ENCODE results near the gene MCTP1.

The MCTP1 gene

GRCh38 chr5:94776167-94776566 is 508.7 kb downstream of the MCTP1 start:
- DNase-seq (ENCODE audit: low spot score): no peak

DNA sequence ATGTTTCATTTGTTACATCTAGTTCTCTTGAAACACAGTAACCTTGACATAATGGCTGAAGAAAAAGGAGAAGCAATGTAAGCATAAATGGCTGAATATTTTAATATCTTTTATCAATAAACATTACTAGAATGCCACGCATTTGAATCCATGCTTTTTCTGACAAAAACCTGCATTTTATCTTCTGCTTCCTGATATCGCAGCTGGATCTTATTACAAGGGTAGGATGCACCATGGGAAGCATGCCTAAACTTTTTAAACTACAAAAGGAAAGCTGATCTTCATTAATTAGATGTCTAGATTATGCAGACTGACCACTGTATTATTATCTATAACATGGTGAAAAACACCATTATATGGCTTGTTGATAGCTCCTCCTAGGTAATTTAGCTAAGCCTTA is 509.8 kb downstream of the MCTP1 start:
- no peak for FAIRE-seq

More at GRCh38 chr5:94776167-94776566, 508.7 kb downstream of the MCTP1 start:
- no peak for FAIRE-seq

GRCh38 chr5:94771742-94772141 is 513.2 kb downstream of the MCTP1 start:
- FAIRE-seq (no peak), DNase-seq (ENCODE audit: low spot score) (no peak)

More for the DNA sequence above, 509.8 kb downstream of the MCTP1 start:
- no peak for DNase-seq (ENCODE audit: low spot score)

DNA sequence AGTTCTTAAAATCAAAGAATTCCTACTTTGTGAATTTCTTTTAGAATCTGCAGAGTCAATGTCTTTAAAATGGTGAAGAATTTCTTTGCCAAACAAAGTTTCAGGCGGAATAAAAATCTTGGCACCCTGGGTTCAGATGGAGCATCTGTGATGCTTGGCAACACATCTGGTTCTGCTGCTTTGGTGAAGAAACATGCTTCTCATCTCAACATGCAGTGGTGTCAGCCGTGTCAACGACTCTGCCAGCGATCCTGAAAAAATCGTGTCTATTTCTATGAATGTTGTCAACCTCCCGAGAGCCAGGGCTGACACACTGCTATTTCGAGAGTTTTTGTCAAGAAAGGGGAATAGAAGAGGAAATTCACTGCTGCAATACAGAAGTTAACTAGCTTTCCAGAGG is 514.9 kb downstream of the MCTP1 start:
- FAIRE-seq: no peak
- no peak for DNase-seq (ENCODE audit: low spot score)

DNA sequence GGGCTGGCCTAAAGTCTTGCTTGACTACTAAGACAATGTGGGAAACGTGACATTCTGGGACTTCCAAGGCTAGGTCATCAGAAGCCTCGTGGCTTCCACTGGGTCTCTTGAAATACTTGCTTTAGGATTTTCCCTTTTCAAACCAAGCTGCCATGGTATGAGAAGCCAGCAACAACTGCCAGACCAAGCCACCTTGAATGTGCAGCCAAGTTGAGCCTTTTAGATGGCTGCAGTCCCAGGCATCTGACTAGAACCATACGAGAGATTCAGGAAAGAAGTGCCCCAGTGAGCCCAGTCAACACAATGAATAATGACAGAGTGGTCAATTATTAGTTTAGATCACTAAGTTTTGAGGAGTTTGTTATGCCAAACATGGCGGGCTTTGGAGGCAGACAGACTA is 523.1 kb downstream of the MCTP1 start:
- DNase-seq (ENCODE audit: low spot score): no peak
- FAIRE-seq: no peak

DNA sequence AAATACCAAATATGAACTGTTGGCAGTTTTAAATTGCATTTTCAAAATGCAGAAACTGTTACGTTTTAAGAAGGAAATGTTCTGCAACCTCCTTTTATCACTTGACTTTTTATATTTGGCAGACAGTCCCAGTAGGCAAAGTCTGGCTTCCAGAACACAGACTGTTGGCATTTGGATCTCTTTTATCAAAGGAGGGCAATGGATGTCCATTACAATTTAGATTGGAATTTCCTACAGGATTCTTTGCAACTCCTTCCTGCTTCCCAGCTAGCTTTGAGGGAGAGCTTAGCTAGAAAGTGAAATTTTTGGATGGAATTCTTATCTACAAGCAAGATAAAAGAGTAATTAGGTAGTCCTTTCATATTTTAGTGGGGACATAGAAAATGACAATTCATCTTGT is 523.8 kb downstream of the MCTP1 start:
- no peak for FAIRE-seq
- no peak for DNase-seq (ENCODE audit: low spot score)

- DNase-seq (ENCODE audit: low spot score) (no peak), FAIRE-seq (no peak)
Observed at GRCh38 chr5:94759961-94760360, 524.9 kb downstream of the MCTP1 start.

DNA sequence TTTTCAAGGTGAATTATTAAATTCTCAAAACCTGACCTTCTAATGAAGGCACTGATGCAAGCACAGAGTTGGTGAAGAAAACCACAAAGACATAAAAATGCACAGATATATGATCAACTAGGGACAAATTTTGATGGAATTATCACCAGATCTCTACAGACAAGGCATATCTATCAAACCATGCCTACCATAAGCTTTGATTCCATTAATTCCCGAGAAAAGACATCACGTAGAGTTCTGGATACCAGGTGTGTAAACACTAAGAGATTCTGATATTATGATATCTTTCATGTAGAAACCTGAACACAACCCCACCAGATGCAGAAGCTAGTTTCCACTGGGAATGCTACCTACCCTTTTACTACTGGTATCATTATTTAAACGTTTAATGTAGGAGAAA is 525.9 kb downstream of the MCTP1 start:
- FAIRE-seq: no peak
- DNase-seq (ENCODE audit: low spot score): no peak

DNA sequence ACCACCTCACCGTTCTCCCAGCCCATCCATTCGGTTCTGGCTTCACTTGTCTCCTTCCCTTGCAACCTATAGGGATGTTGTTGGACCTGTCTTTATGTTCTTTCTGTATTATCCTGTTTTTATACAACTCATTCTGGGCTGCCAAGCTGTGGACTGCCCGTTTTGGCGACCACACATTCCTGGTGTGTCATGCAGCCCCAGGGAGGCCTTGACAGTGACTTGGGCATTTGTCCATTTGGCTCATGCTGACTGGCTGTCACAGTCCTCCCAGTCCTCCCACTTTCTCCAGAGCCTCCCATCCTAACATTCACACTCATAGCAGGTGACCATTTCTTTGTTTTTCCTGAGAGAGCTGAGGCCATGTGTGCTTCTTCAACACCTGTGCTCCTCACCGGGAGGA is 530.1 kb downstream of the MCTP1 start:
- FAIRE-seq (no peak), DNase-seq (ENCODE audit: low spot score) (no peak)

DNA sequence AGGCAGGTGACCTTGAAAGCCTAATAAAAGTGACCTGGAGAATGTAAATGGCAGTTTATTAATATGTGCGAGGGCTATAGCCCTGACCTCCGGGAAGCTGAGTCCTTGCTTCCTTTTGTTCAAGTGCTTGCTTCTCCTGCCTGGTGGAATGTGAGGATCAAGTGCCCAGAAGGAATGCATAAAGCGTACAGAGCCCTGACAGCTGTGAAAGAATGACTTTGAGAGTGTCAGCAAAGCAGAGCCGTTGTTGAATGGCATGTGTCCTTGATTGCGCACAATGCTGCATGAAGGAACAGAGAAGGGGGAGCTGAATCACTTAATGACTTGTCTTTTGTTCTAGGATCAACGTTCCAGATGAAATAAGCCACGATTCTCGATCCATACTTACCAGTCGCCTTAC is 533.4 kb downstream of the MCTP1 start:
- no peak for FAIRE-seq

DNA sequence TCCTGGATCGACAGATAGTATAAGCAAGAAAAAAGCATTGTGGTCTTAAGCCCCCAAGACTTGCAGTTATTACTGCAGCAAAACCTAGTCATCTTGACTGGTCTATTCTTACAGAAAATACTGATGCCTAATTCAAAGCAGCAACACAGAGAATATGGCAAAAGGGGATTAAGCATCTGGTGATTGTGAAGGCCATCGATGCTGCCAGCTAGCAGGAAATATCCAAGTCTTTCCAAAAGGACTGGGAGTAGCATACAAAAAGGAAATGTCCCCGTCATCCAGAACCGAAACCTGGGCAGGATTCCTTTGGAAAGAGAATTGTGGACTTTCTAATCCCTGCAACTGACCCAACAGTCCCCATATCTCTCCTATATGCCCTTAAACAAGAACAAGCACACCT is 534.2 kb downstream of the MCTP1 start:
- DNase-seq (ENCODE audit: low spot score) (no peak), FAIRE-seq (no peak)

More for the DNA sequence above, 533.4 kb downstream of the MCTP1 start:
- no peak for DNase-seq (ENCODE audit: low spot score)

GRCh38 chr5:94749042-94749441 is 535.9 kb downstream of the MCTP1 start:
- no peak for FAIRE-seq
- DNase-seq (ENCODE audit: low spot score): no peak

GRCh38 chr5:94748212-94748611 is 536.7 kb downstream of the MCTP1 start:
- FAIRE-seq (no peak), DNase-seq (ENCODE audit: low spot score) (no peak)

- no peak for FAIRE-seq
- no peak for DNase-seq (ENCODE audit: low spot score)
Observed at GRCh38 chr5:94747371-94747770, 537.5 kb downstream of the MCTP1 start.

- peak; percentile 37 for DNase-seq (ENCODE audit: low spot score)
- peak; percentile 39 for FAIRE-seq
Observed at GRCh38 chr5:94746731-94747124, 538.2 kb downstream of the MCTP1 start.

DNA sequence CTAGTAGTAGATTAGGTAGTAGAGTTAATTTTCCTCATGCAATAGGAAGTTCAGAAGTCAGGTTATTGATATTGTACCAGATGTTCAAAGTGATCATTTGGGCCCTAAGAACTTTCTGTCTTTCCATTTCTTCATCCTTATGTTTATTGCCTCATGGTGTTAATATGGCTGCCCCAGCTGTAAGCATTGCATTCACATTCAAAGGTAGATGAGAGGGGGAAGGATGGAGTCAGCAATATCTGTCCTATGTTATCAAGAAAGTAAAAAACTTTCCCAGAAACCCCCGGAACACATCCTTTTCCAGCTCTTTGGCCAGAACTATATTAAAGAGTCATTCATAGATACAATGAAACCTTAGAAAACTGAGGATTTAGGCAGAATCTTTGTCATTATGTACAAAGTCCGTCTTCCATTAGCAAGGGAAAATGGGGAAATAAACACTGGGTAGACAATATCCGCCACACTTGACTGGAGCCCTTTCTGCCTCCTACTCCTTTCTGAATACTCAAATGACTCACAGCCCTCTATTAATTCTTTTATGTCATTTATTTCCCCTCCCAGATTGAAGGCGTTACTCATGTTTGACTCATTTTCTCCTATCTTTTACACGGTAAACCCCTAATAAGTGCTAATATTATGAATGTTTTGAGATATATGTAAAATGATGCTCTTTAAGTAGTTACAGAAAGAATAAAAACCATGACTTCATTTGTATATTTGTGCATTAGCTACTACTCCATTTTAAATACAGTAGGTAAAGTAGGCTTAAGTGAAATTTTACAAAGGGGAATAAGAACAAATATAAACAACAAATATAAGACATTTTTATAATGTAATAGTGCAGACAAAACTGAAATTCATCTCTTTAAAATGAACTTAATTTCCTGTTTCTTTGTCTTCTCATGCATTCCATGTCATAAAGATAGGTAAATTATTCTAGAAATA is 538.8 kb downstream of the MCTP1 start:
- peak; percentile 83 for FAIRE-seq
- DNase-seq (ENCODE audit: low spot score): peak; percentile 47

- DNase-seq (ENCODE audit: low spot score): no peak
- FAIRE-seq: no peak
Observed at GRCh38 chr5:94744906-94745305, 540.0 kb downstream of the MCTP1 start.

DNA sequence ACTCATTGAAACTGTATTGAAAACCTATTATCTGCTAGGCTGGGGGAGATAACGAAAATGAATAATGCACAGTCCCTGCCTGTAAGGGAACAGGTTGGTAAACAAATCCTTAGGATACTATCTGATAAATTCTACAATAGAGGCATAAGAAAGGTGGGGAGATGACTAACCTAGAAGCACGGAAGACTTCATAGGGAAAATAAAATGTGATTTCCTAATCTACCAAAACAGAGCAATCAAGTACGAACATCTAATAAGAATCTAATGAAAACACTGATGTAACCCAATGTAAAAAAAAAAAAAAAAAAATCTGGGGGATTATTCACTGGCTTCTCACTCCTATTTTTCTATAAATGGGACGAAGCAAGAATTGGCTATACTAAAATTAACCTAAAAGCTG is 542.0 kb downstream of the MCTP1 start:
- no peak for FAIRE-seq

DNA sequence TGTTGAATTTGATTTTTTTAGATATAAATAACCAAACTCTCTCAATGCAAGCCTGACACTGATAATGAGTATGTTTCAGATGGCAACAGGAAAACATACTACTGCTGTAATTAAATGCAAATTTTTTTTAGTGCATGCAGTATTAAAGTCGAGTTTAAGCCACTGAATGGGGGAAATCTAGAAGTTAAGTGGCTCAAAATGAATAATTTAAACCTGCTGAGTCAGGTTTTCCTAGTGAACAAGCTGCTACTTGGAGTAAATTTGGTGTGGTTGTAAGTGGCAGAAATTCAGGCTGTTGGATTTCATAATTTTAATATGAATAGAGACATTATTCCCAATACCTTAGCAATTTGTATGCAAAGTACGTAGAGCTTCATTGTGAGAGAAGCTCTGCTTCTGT is 544.6 kb downstream of the MCTP1 start:
- DNase-seq (ENCODE audit: low spot score) (no peak), FAIRE-seq (no peak)

More for the DNA sequence above, 542.0 kb downstream of the MCTP1 start:
- DNase-seq (ENCODE audit: low spot score): no peak

DNA sequence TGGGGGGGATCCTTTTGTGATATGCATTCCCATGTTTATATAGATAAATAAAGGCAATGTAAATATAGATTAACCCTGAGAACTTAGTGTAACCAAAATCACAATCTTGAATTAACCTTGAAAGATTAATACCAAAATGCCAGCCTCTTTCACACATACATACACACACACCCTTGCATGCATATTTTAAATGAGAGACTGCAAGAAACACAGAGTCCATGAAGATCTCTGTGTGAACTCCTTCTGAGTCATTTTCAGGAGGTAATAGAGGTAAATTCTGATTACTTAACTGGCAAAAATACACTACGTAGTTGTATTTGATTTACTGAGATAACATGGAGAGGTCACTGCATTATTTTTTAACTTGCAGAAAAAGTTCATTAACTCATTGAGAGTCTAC is 548.4 kb downstream of the MCTP1 start:
- DNase-seq (ENCODE audit: low spot score): no peak
- no peak for FAIRE-seq

DNA sequence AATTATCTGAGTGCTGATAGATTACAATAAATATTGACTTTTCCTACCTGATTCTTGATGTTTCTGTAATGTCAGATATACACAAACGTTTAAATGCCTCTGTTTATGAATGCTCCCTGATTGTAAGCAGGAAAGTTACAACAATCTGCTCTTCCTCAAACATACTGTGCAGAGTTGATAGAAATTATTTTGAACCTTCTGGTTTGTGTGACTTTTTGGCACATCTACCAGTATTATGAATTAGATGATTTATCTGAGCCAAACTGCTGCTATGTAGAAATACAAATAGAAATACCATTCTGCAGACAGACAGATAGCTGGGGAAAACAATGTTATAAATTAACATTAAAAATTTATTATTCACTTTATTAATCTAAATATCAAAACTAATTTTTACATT is 553.4 kb downstream of the MCTP1 start:
- no peak for DNase-seq (ENCODE audit: low spot score)
- FAIRE-seq: no peak

- FAIRE-seq: no peak
- DNase-seq (ENCODE audit: low spot score): no peak
Observed at GRCh38 chr5:94725142-94725541, 559.8 kb downstream of the MCTP1 start.

GRCh38 chr5:94715768-94716167 is 569.1 kb downstream of the MCTP1 start:
- no peak for DNase-seq (ENCODE audit: low spot score)
- FAIRE-seq: no peak
